ENCODE measurements around the gene CHD2. TPM values are rescaled to one million over a fixed set of nuclear protein-coding genes. Genes with fewer than 3 reads are reported as not detected.

Gene CHD2
- total RNA-seq, 1 donor = 947 TPM

- Histone ChIP-seq H3K27me3 (ENCODE audit: insufficient read depth, low read length) (no peaks in the 10 kb centered on the region), H3K4me3 (ENCODE audit: low read length) (no peak overlapping the region), H3K4me1 (ENCODE audit: insufficient read depth, low read length) (no peaks in the 10 kb centered on the region), H3K9me3 (ENCODE audit: low read depth, low read length) (peaks cover 29% of the 10 kb centered on the region)
Observed at GRCh38 chr15:92944946-92945521, 44.9 kb downstream of the CHD2 start.

GRCh38 chr15:92947071-92947730 lies 47.1 kb downstream of the CHD2 start:
- Histone ChIP-seq H3K27me3 (ENCODE audit: insufficient read depth, low read length) (no peaks in the 10 kb centered on the region), H3K4me1 (ENCODE audit: insufficient read depth, low read length) (no peaks in the 10 kb centered on the region), H3K4me3 (ENCODE audit: low read length) (no peak overlapping the region), H3K9me3 (ENCODE audit: low read depth, low read length) (peaks cover 35% of the 10 kb centered on the region)

GRCh38 chr15:92949604-92950249 lies 49.6 kb downstream of the CHD2 start:
- H3K4me3 ChIP-seq (ENCODE audit: low read length) = no peak overlapping the region
- H3K27me3 ChIP-seq (ENCODE audit: insufficient read depth, low read length) = no peaks in the 10 kb centered on the region

GRCh38 chr15:92951800-92952457 lies 51.8 kb downstream of the CHD2 start:
- H3K4me3 ChIP-seq (ENCODE audit: low read length) = no peak overlapping the region
- no peaks in the 10 kb centered on the region for H3K27me3 ChIP-seq (ENCODE audit: insufficient read depth, low read length)
- peaks cover 35% of the 10 kb centered on the region for H3K9me3 ChIP-seq (ENCODE audit: low read depth, low read length)
- H3K4me1 ChIP-seq (ENCODE audit: insufficient read depth, low read length) = no peaks in the 10 kb centered on the region

More at GRCh38 chr15:92949604-92950249, 49.6 kb downstream of the CHD2 start:
- no peaks in the 10 kb centered on the region for H3K4me1 ChIP-seq (ENCODE audit: insufficient read depth, low read length)
- H3K9me3 ChIP-seq (ENCODE audit: low read depth, low read length) = peaks cover 35% of the 10 kb centered on the region

DNA sequence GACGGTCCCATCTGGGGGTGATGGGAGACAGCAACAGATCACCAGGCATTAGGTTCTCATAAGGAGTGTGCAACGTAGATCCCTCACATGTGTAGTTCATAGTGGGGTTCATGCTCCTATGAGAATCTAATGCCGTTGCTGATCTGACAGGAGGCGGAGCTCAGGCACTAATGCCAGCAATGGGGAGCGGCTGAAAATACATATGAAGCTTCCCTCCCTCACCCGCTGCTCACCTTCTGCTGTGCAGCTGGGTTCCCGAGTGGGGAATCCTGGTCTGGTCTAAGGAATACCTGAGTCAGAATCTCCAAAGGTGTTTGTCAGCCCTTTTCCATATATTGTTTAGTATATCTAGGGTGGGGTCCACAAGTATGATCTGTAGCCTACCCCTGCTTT lies 52.3 kb downstream of the CHD2 start:
- Histone ChIP-seq H3K9me3 (ENCODE audit: low read depth, low read length) (peaks cover 30% of the 10 kb centered on the region), H3K4me1 (ENCODE audit: insufficient read depth, low read length) (no peaks in the 10 kb centered on the region), H3K27me3 (ENCODE audit: insufficient read depth, low read length) (no peaks in the 10 kb centered on the region), H3K4me3 (ENCODE audit: low read length) (no peak overlapping the region)

GRCh38 chr15:92953566-92953965 lies 53.4 kb downstream of the CHD2 start:
- Histone ChIP-seq H3K4me1 (ENCODE audit: insufficient read depth, low read length) (no peaks in the 10 kb centered on the region), H3K4me3 (ENCODE audit: low read length) (no peak overlapping the region), H3K27me3 (ENCODE audit: insufficient read depth, low read length) (no peaks in the 10 kb centered on the region), H3K9me3 (ENCODE audit: low read depth, low read length) (peaks cover 20% of the 10 kb centered on the region)

DNA sequence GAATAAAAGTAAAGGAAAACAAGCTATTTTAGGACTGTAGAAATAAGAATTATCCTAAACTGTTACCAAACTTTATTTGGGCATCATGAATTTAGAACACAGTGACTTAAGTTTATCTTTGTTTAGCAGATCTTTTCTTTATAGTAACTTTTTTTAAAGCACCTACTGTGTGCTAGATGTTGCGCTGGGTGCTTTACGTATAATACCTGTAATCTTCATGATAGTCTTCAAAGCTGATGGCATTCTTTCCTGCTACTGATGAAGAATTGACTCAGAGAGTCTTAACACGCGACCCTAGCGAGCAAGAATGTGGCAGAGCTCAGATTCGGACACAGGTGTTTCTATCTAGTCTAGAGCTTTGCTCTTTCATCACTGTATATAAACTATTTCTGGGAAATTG lies 53.9 kb downstream of the CHD2 start:
- H3K9me3 ChIP-seq (ENCODE audit: low read depth, low read length) = peaks cover 17% of the 10 kb centered on the region
- no peaks in the 10 kb centered on the region for H3K27me3 ChIP-seq (ENCODE audit: insufficient read depth, low read length)
- H3K4me1 ChIP-seq (ENCODE audit: insufficient read depth, low read length) = no peaks in the 10 kb centered on the region
- no peak overlapping the region for H3K4me3 ChIP-seq (ENCODE audit: low read length)

- H3K4me3 ChIP-seq (ENCODE audit: low read length) = no peak overlapping the region
- peaks cover 11% of the 10 kb centered on the region for H3K9me3 ChIP-seq (ENCODE audit: low read depth, low read length)
- no peaks in the 10 kb centered on the region for H3K4me1 ChIP-seq (ENCODE audit: insufficient read depth, low read length)
- H3K27me3 ChIP-seq (ENCODE audit: insufficient read depth, low read length) = no peaks in the 10 kb centered on the region
Observed at GRCh38 chr15:92954578-92954977, 54.5 kb downstream of the CHD2 start.

- no peaks in the 10 kb centered on the region for H3K4me1 ChIP-seq (ENCODE audit: insufficient read depth, low read length)
- no peaks in the 10 kb centered on the region for H3K27me3 ChIP-seq (ENCODE audit: insufficient read depth, low read length)
- H3K9me3 ChIP-seq (ENCODE audit: low read depth, low read length) = no peaks in the 10 kb centered on the region
Observed at GRCh38 chr15:92955706-92956105, 55.6 kb downstream of the CHD2 start.

DNA sequence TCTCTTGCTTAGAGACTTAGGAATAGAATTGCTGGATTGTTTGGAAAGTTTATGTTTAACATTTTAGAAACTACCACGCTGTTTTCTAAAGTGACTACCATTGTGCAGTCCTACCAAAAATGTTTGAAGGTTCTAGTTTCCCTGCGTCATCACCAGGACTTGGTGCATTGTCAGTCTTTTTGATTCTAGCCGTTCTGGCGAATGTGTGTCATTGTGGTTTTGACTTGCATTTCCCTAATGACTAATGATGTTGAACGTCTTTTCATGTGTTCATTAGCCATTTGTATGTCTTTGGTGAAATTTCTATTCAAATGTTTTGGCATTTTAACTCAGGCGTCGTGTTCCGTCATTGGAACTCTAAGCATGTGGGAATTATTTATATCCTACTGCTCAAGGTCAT lies 58.0 kb downstream of the CHD2 start:
- Histone ChIP-seq H3K9me3 (ENCODE audit: low read depth, low read length) (no peaks in the 10 kb centered on the region), H3K27me3 (ENCODE audit: insufficient read depth, low read length) (no peaks in the 10 kb centered on the region), H3K4me1 (ENCODE audit: insufficient read depth, low read length) (no peaks in the 10 kb centered on the region), H3K4me3 (ENCODE audit: low read length) (no peak overlapping the region)

More at GRCh38 chr15:92955706-92956105, 55.6 kb downstream of the CHD2 start:
- H3K4me3 ChIP-seq (ENCODE audit: low read length) = no peak overlapping the region

DNA sequence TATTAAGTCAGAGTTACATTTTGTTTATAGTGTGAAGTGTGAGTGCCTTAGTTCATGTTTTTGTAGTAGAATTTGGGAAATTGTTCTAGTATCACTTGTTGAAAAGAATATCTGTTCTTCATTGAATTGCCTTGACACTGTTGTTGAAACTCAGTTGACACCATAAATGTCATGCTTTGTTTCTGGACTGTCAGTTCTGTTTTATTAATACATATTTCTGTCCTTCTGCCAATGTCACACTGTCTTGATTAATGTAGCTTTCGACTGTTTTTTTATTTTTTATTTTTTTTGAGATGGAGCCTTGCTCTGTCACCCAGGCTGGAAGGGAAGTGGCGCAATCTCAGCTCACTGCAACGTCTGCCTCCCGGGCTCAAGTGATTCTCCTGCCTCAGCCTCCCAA lies 59.1 kb downstream of the CHD2 start:
- no peaks in the 10 kb centered on the region for H3K4me1 ChIP-seq (ENCODE audit: insufficient read depth, low read length)

GRCh38 chr15:92960996-92961681 lies 61.0 kb downstream of the CHD2 start:
- Histone ChIP-seq H3K4me1 (ENCODE audit: insufficient read depth, low read length) (no peaks in the 10 kb centered on the region), H3K4me3 (ENCODE audit: low read length) (no peak overlapping the region), H3K9me3 (ENCODE audit: low read depth, low read length) (no peaks in the 10 kb centered on the region), H3K27me3 (ENCODE audit: insufficient read depth, low read length) (no peaks in the 10 kb centered on the region)

More for the DNA sequence above, 59.1 kb downstream of the CHD2 start:
- H3K27me3 ChIP-seq (ENCODE audit: insufficient read depth, low read length) = no peaks in the 10 kb centered on the region
- no peaks in the 10 kb centered on the region for H3K9me3 ChIP-seq (ENCODE audit: low read depth, low read length)
- H3K4me3 ChIP-seq (ENCODE audit: low read length) = no peak overlapping the region

DNA sequence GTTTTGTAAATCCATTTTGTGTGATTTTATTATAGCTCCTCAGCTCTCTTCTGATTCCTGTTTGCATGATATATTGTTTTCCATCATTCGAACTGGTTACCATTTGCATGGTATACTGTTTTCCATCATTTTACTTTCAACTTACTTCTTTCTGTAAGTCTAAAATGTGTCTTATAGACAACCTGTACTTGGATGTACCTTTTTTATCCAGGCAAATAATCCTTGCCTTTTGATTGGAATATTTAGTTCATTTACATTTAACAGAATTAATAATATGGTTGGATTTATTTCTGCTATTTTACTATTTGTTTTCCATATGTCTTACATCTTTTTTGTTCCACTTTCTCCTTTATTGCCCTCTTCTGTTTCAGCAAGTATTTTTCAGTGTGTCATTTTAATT lies 62.8 kb downstream of the CHD2 start:
- no peaks in the 10 kb centered on the region for H3K4me1 ChIP-seq (ENCODE audit: insufficient read depth, low read length)
- no peak overlapping the region for H3K4me3 ChIP-seq (ENCODE audit: low read length)
- H3K27me3 ChIP-seq (ENCODE audit: insufficient read depth, low read length) = no peaks in the 10 kb centered on the region
- H3K9me3 ChIP-seq (ENCODE audit: low read depth, low read length) = no peaks in the 10 kb centered on the region

DNA sequence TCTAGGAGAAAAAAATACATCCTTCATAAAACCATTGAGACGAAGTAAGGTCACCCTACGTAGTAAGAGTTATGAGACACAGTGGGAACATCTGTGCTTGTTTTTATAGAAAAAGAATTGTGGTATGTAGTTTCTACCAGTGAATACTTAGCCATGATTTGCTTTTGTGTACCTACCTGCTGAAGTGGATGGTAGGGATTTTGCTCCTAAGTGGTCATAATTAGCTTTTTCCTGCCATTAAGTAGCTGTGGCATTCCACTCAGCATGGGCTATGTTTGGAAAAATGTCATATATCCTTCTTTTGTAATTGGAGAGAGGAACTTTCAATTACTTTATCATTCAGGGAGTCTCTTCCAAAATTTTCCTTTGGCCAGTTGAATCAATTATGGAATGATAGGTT lies 63.7 kb downstream of the CHD2 start:
- Histone ChIP-seq H3K27me3 (ENCODE audit: insufficient read depth, low read length) (no peaks in the 10 kb centered on the region), H3K9me3 (ENCODE audit: low read depth, low read length) (no peaks in the 10 kb centered on the region), H3K4me3 (ENCODE audit: low read length) (no peak overlapping the region), H3K4me1 (ENCODE audit: insufficient read depth, low read length) (no peaks in the 10 kb centered on the region)
